H1 (cell line): Measurements from ENCODE around the gene UBE2J1. TPM values are rescaled to one million over a fixed set of nuclear protein-coding genes. Genes with fewer than 3 reads are reported as not detected.

Source experiments
- CTCF ChIA-PET: fragments of 300-600 bp; sonication (Branson Sonifier 250); formaldehyde crosslinking; loops from one replicate; lab custom pipeline; 2021; ENCODE audit not compliant: partially characterized antibody; lab: Charles Lee
- POLR2A ChIA-PET: fragments of 300-600 bp; sonication (Branson Sonifier 250); formaldehyde crosslinking; loops from one replicate; lab custom pipeline; 2021; ENCODE audit warnings: inconsistent platforms; ENCODE audit not compliant: partially characterized antibody; lab: Charles Lee
- DNase-seq, 2 experiments: peaks; one replicate each; pipeline versions ENCODE4 v3.0.0 to v3.0.0-alpha.2; 2010 to 2022; ENCODE audit warnings: low spot score in 2 of 2, low read depth in 1 of 2, mixed read lengths in 1 of 2
- FAIRE-seq: peaks from 2 replicates; lab custom pipeline; 2011; peaks lifted over from hg19 to GRCh38; lab: Jason Lieb, UNC
- H2AFZ ChIP-seq: 2 replicates; pipeline ENCODE4 v1.8.1; 2012; ENCODE audit warnings: low read length, inconsistent platforms
- H2AK5ac ChIP-seq: 2 replicates; pipeline ENCODE4 v1.6.1; 2013; ENCODE audit warnings: low read depth, low read length
- H2BK120ac ChIP-seq: replicated peaks from 2 replicates; pipeline ENCODE3; 2013; ENCODE audit warnings: low read depth, low read length, inconsistent platforms
- H2BK12ac ChIP-seq: 2 replicates; pipeline ENCODE4 v1.6.1; 2013; ENCODE audit warnings: low read depth, low read length
- H2BK15ac ChIP-seq: 2 replicates; pipeline ENCODE4 v1.6.1; 2013; ENCODE audit warnings: low read length
- H2BK20ac ChIP-seq: 2 replicates; pipeline ENCODE4 v1.6.1; 2013; ENCODE audit warnings: low read length
- H2BK5ac ChIP-seq: 2 replicates; pipeline ENCODE4 v1.6.1; 2013; ENCODE audit warnings: low read depth, low read length
- H3K14ac ChIP-seq: 2 replicates; pipeline ENCODE4 v1.6.1; 2013; ENCODE audit warnings: inconsistent platforms; ENCODE audit not compliant: insufficient read length
- H3K18ac ChIP-seq: 2 replicates; pipeline ENCODE4 v1.6.1; 2013; ENCODE audit warnings: low read length; ENCODE audit errors: extremely low read depth
- H3K23ac ChIP-seq: 2 replicates; pipeline ENCODE4 v1.6.1; 2013; ENCODE audit warnings: inconsistent platforms; ENCODE audit not compliant: insufficient read length
- H3K23me2 ChIP-seq: 2 replicates; pipeline ENCODE4 v1.6.1; 2013; ENCODE audit warnings: low read depth, low read length
- H3K27ac ChIP-seq: 2 replicates; pipeline ENCODE4 v1.6.1; 2011; ENCODE audit warnings: low read depth, low read length, inconsistent platforms
- H3K27me3 ChIP-seq, 4 experiments: replicated peaks in 1 of 4; 1 replicate in 1 of 4; 2 replicates in 3 of 4; pipeline versions ENCODE4 v1.6.1 to v1.8.1; 2011 to 2013; ENCODE audit warnings: low read length in 3 of 4, mild to moderate bottlenecking in 3 of 4, inconsistent platforms in 2 of 4, mixed read lengths in 2 of 4, moderate library complexity in 1 of 4; ENCODE audit not compliant: control insufficient read depth in 3 of 4, insufficient read depth in 3 of 4; ENCODE audit errors: extremely low read depth in 1 of 4
- H3K36me3 ChIP-seq, 4 experiments: 2 replicates each; pipeline versions ENCODE4 v1.6.1 to v1.8.1; 2011 to 2013; ENCODE audit warnings: mild to moderate bottlenecking in 4 of 4, low read length in 3 of 4, moderate library complexity in 2 of 4, control low read depth in 1 of 4, inconsistent platforms in 1 of 4; ENCODE audit not compliant: insufficient read depth in 4 of 4, control insufficient read depth in 2 of 4
- H3K4ac ChIP-seq: replicated peaks from 2 replicates; pipeline ENCODE3; 2013; ENCODE audit warnings: low read length, low read depth, mixed read lengths, inconsistent platforms; ENCODE audit not compliant: insufficient read length
- H3K4me1 ChIP-seq, 4 experiments: replicated peaks in 1 of 4; 1 replicate in 1 of 4; 2 replicates in 3 of 4; pipeline versions ENCODE4 v1.6.1 to v1.8.1; 2011 to 2013; ENCODE audit warnings: low read length in 3 of 4, inconsistent platforms in 2 of 4, mixed read lengths in 1 of 4; ENCODE audit not compliant: insufficient read depth in 4 of 4, control insufficient read depth in 3 of 4
- H3K4me2 ChIP-seq, 2 experiments: 2 replicates each; pipeline versions ENCODE4 v1.6.1 to v1.8.1; 2011 to 2013; ENCODE audit warnings: low read depth in 2 of 2, low read length in 2 of 2, control low read depth in 1 of 2, inconsistent platforms in 1 of 2, mild to moderate bottlenecking in 1 of 2; ENCODE audit not compliant: insufficient read depth in 1 of 2
- H3K4me3 ChIP-seq, 4 experiments: fragments of 200-600, 300-600 bp in 1 of 4; sonication (generic), shearing (Covaris generic), sonication (Bioruptor Twin) in 1 of 4; 2 replicates each; pipeline versions ENCODE4 v1.5.1 to v1.8.1; 2011 to 2016; ENCODE audit warnings: low read length in 4 of 4, low read depth in 3 of 4, control low read depth in 2 of 4, inconsistent platforms in 2 of 4, mild to moderate bottlenecking in 2 of 4, mixed read lengths in 1 of 4, moderate library complexity in 1 of 4; ENCODE audit not compliant: insufficient read depth in 2 of 4; ENCODE audit errors: extremely low read depth in 1 of 4
- H3K56ac ChIP-seq: replicated peaks from 2 replicates; pipeline ENCODE3; 2013; ENCODE audit warnings: low read depth, mild to moderate bottlenecking, mixed read lengths, low read length, inconsistent platforms; ENCODE audit not compliant: insufficient read length
- H3K79me1 ChIP-seq: 2 replicates; pipeline ENCODE4 v1.6.1; 2013; ENCODE audit warnings: low read depth, low read length, control low read depth
- H3K79me2 ChIP-seq, 2 experiments: 2 replicates each; pipeline versions ENCODE4 v1.6.1 to v1.8.1; 2012 to 2013; ENCODE audit warnings: low read length in 2 of 2, mild to moderate bottlenecking in 2 of 2, inconsistent platforms in 1 of 2; ENCODE audit not compliant: insufficient read depth in 2 of 2, control insufficient read depth in 1 of 2
- H3K9ac ChIP-seq, 4 experiments: replicated peaks in 1 of 4; 1 replicate in 1 of 4; 2 replicates in 3 of 4; pipeline versions ENCODE4 v1.6.1 to v1.8.1; 2011 to 2013; ENCODE audit warnings: low read depth in 3 of 4, low read length in 3 of 4, control low read depth in 2 of 4, mild to moderate bottlenecking in 2 of 4, moderate library complexity in 2 of 4, inconsistent platforms in 1 of 4; ENCODE audit errors: extremely low read depth in 1 of 4
- H3K9me3 ChIP-seq, 2 experiments: 2 replicates each; pipeline versions ENCODE4 v1.6.1 to v1.8.1; 2012 to 2013; ENCODE audit warnings: mild to moderate bottlenecking in 2 of 2, moderate library complexity in 2 of 2, control low read depth in 1 of 2, inconsistent platforms in 1 of 2, low read depth in 1 of 2, low read length in 1 of 2, mixed read lengths in 1 of 2; ENCODE audit not compliant: insufficient read depth in 2 of 2
- H4K20me1 ChIP-seq, 2 experiments: replicated peaks in 1 of 2; 2 replicates each; pipeline versions ENCODE3 to v1.8.1; 2011 to 2013; ENCODE audit warnings: inconsistent platforms in 2 of 2, low read length in 2 of 2, mild to moderate bottlenecking in 1 of 2; ENCODE audit not compliant: insufficient read depth in 2 of 2, control insufficient read depth in 1 of 2
- H4K5ac ChIP-seq: 2 replicates; pipeline ENCODE4 v1.6.1; 2013; ENCODE audit warnings: low read length, low read depth, mixed read lengths, inconsistent platforms; ENCODE audit not compliant: insufficient read length
- H4K8ac ChIP-seq: 2 replicates; pipeline ENCODE4 v1.8.0; 2013; ENCODE audit warnings: mild to moderate bottlenecking, moderate library complexity, low read length, inconsistent platforms; ENCODE audit not compliant: insufficient read depth; ENCODE audit errors: extremely low read depth
- H4K91ac ChIP-seq: replicated peaks from 2 replicates; pipeline ENCODE3; 2013; ENCODE audit warnings: low read length, mixed read lengths, inconsistent platforms; ENCODE audit not compliant: insufficient read length
- CHD1 ChIP-seq: IDR thresholded peaks from 2 replicates; pipeline ENCODE4 v1.6.1; 2012; ENCODE audit warnings: low read depth, low read length, improper control_type of control experiment
- FOSL1 ChIP-seq: IDR thresholded peaks from 2 replicates; pipeline ENCODE4 v1.6.1; 2011; ENCODE audit warnings: mild to moderate bottlenecking, low read depth, low read length, moderate library complexity; ENCODE audit not compliant: insufficient read depth
- KDM4A ChIP-seq: IDR thresholded peaks from one replicate; pipeline ENCODE4 v1.7.1; 2012; ENCODE audit warnings: low read depth, mild to moderate bottlenecking, moderate library complexity, low read length, inconsistent platforms; ENCODE audit not compliant: severe bottlenecking
- RAD21 ChIP-seq, 2 experiments: IDR thresholded peaks in 1 of 2; conservative IDR thresholded peaks in 1 of 2; 2 replicates each; pipeline ENCODE4 v1.6.1; 2011; ENCODE audit warnings: low read depth in 2 of 2, low read length in 2 of 2, improper control_type of control experiment in 1 of 2, inconsistent platforms in 1 of 2, mild to moderate bottlenecking in 1 of 2, moderate library complexity in 1 of 2
- RNF2 ChIP-seq: fragments of 200-900, 300-1000 bp; sonication (generic); IDR thresholded peaks from 2 replicates; pipeline ENCODE4 v1.7.1; 2016; ENCODE audit warnings: borderline replicate concordance, low read depth, mild to moderate bottlenecking, antibody characterized with exemption, low read length; ENCODE audit not compliant: poor library complexity, severe bottlenecking; ENCODE audit errors: missing control alignments
- RXRA ChIP-seq: IDR thresholded peaks from 2 replicates; pipeline ENCODE4 v1.6.1; 2011; ENCODE audit warnings: low read depth, mild to moderate bottlenecking, low read length, moderate library complexity; ENCODE audit not compliant: insufficient read depth
- SIRT6 ChIP-seq: IDR thresholded peaks from one replicate; pipeline ENCODE4 v1.7.1; 2012; ENCODE audit warnings: low read length, inconsistent platforms
- TBP ChIP-seq: IDR thresholded peaks from 2 replicates; pipeline ENCODE4 v1.6.1; 2011; ENCODE audit warnings: low read depth, low read length, improper control_type of control experiment
- USF2 ChIP-seq: IDR thresholded peaks from 2 replicates; pipeline ENCODE4 v1.6.1; 2011; ENCODE audit warnings: low read length, improper control_type of control experiment
- YY1 ChIP-seq: IDR thresholded peaks from 2 replicates; pipeline ENCODE4 v1.6.1; 2011; ENCODE audit warnings: low read depth, mild to moderate bottlenecking, low read length
- whole genome bisulfite sequencing, 2 experiments: shearing (Covaris generic) in 1 of 2; methylation state at CpG; one replicate each; pipeline versions ENCODE4 v1.1.6 to v1.1.7; 2013 to 2015; ENCODE audit warnings: low lambda C conversion rate in 2 of 2, mixed read lengths in 2 of 2, inconsistent platforms in 1 of 2, low coverage in 1 of 2, missing lambda C conversion rate in 1 of 2; ENCODE audit not compliant: insufficient replicate concordance in 2 of 2, insufficient coverage in 1 of 2, insufficient read length in 1 of 2; ENCODE audit errors: extremely low coverage in 1 of 2, missing lambda C conversion rate in 1 of 2; 5-methylcytosine and 5-hydroxymethylcytosine counted together
- polyA plus RNA-seq, 7 experiments: library from polyadenylated mRNA; depleted of rRNA in 3 of 7; stranded (reverse) in 5 of 7; unstranded in 2 of 7; fragments of >200 nt in 5 of 7; fragments of 200-250 nt in 2 of 7; gene quantifications; 1 replicate in 5 of 7; 2 replicates in 1 of 7; 4 replicates in 1 of 7; pipeline versions ENCODE4 v1.2.1 to v1.2.3, GENCODE V29; 2011 to 2013; ENCODE audit warnings: missing spikeins in 2 of 7, mixed read lengths in 2 of 7
- total RNA-seq: library from RNA; stranded (reverse); fragmentation: NEBNext Ultra II Directional; extraction: Animal tissue kit (Norgen Biotek cat#: 25700); gene quantifications from 2 replicates; pipeline ENCODE4 v1.2.1, GENCODE V29; 2021

UBE2J1 gene
- total and polyA plus RNA-seq, 2 of the 8 experiments (the other 6 are each of a cell fraction or from before 2014, with no cell fraction given): 8.5 to 15.2 TPM

GRCh38 chr6:89298680-89299465 is 53.6 kb downstream of the UBE2J1 start:
- Histone ChIP-seq H3K4me2 (no peak overlapping the region), H2BK5ac (no peak overlapping the region), H2BK15ac (peak overlapping the region; percentile 65; the same call in 1 of the 2 replicates), H3K27me3 (0 out of 7 replicates have a peak, but pooled peaks cover 0 to 2% (median 0%) of the 10 kb centered on the region in 4 experiments), H3K4me1 (peaks cover 0 to 6% (median 0%) of the 10 kb centered on the region in 4 experiments; a peak in 3 of 7 replicates), H3K23me2 (no peaks in the 10 kb centered on the region), H3K4me3 (no peak overlapping the region), H3K9ac (no peak overlapping the region), H2AK5ac (no peak overlapping the region), H3K14ac (no peak overlapping the region), H4K8ac (no peak overlapping the region), H3K56ac (no peak overlapping the region), H3K79me2 (no peaks in the 10 kb centered on the region), H2AFZ (no peak overlapping the region), H3K27ac (no peak overlapping the region), H4K5ac (no peak overlapping the region), H3K36me3 (no peaks in the 10 kb centered on the region), H2BK20ac (no peak overlapping the region), H4K91ac (no peak overlapping the region), H2BK12ac (no peak overlapping the region), H3K9me3 (no peaks in the 10 kb centered on the region; a peak in 1 of 4 replicates), H3K23ac (no peak overlapping the region), H3K79me1 (no peaks in the 10 kb centered on the region), H3K4ac (no peak overlapping the region), H2BK120ac (no peak overlapping the region), H4K20me1 (no peaks in the 10 kb centered on the region), H3K18ac (no peak overlapping the region)
- FAIRE-seq (no peak), DNase-seq (no peak)
- WGBS, 2 experiments: 88% methylated on average over 4 of the region's 4 CpGs; no CpG with 5 or more reads in 1 of the 2 experiments
- CTCF ChIA-PET: interaction anchor here (0.6 to 4.2 kb wide), 21 partner anchors 9 to 311 kb away, joined by 3 to 65 read pairs (median 4); partner anchors contain the start of gene GABRR1
- POLR2A ChIA-PET: interaction anchor here (1.1 kb wide), 1 partner anchor 11 kb away, joined by 3 read pairs; no protein-coding TSS in a partner anchor
- TF ChIP-seq YY1 (no peak), KDM4A (no peak), RXRA (no peak), RAD21 (IDR thresholded peaks at IDR 0.05 in 1 of 2, conservative IDR thresholded peaks at IDR 0.05 in 1 of 2; ENCODE audit: low read depth in 2 of 2, low read length in 2 of 2) (no peak), TBP (no peak), RNF2 (no peak), SIRT6 (no peak), CHD1 (no peak), FOSL1 (no peak), USF2 (no peak)
